Lung (tissue), 12 donors: ENCODE data around the gene MMP26. TPM values are rescaled to one million over a fixed set of nuclear protein-coding genes. Genes with fewer than 3 reads are reported as not detected.

Source experiments
- ATAC-seq: fragments of 200-7000 bp; cut with Tn5 transposase; one replicate; pipeline ENCODE4 v1.9.1; 2020; ENCODE audit warnings: moderate number of reproducible peaks; ENCODE audit not compliant: insufficient read depth, low FRiP score
- DNase-seq, 3 donors: peaks; one replicate each; pipeline ENCODE4 v3.0.0-alpha.2; 2013 to 2017
- H3K27ac ChIP-seq, 2 donors: one replicate each; pipeline ENCODE4 v1.5.1; 2013; ENCODE audit warnings: mild to moderate bottlenecking in 2 of 2, moderate library complexity in 2 of 2, control low read depth in 1 of 2, inconsistent platforms in 1 of 2, low read depth in 1 of 2, low read length in 1 of 2
- H3K27me3 ChIP-seq, 3 donors: one replicate each; pipeline ENCODE4 v1.5.1; 2013; ENCODE audit warnings: low read length in 2 of 3; ENCODE audit not compliant: control insufficient read depth in 3 of 3, insufficient read depth in 3 of 3
- H3K36me3 ChIP-seq, 4 donors: one replicate each; pipeline ENCODE4 v1.5.1; 2013; ENCODE audit warnings: low read length in 4 of 4, mild to moderate bottlenecking in 1 of 4, moderate library complexity in 1 of 4; ENCODE audit not compliant: control insufficient read depth in 4 of 4, insufficient read depth in 4 of 4
- H3K4me1 ChIP-seq, 5 donors: one replicate each; pipeline ENCODE4 v1.5.1; 2013; ENCODE audit warnings: low read length in 5 of 5, mild to moderate bottlenecking in 2 of 5, moderate library complexity in 1 of 5; ENCODE audit not compliant: control insufficient read depth in 5 of 5, insufficient read depth in 5 of 5
- H3K4me3 ChIP-seq: one replicate; pipeline ENCODE4 v1.5.1; 2013; ENCODE audit warnings: mild to moderate bottlenecking, control low read depth, moderate library complexity
- H3K9ac ChIP-seq, 2 donors: one replicate each; pipeline ENCODE4 v1.5.1; 2013; ENCODE audit warnings: low read length in 2 of 2, control low read depth in 1 of 2; ENCODE audit not compliant: insufficient read depth in 1 of 2
- H3K9me3 ChIP-seq, 4 donors: one replicate each; pipeline ENCODE4 v1.5.1; 2013; ENCODE audit warnings: low read length in 3 of 4, mild to moderate bottlenecking in 1 of 4, moderate library complexity in 1 of 4; ENCODE audit not compliant: control insufficient read depth in 4 of 4, insufficient read depth in 3 of 4
- CTCF ChIP-seq: IDR thresholded peaks from 2 replicates; pipeline ENCODE4 v1.5.1; 2012; ENCODE audit warnings: mild to moderate bottlenecking; ENCODE audit errors: control extremely low read depth, extremely low read depth
- WGBS, 2 donors: extraction: QIAGEN DNeasy Blood & Tissue Kit; methylation state at CpG; one replicate each; pipeline ENCODE4 v1.1.7; 2013; 5-methylcytosine and 5-hydroxymethylcytosine counted together
- polyA plus RNA-seq, 2 donors: library from polyadenylated mRNA; stranded (reverse); fragments of 200-250 nt; gene quantifications; one replicate each; pipeline ENCODE4 v1.2.1, GENCODE V29; 2013
- total RNA-seq, 2 donors: library from RNA; depleted of rRNA in 1 of 2; stranded (reverse); fragments of >200 nt in 1 of 2; gene quantifications; one replicate each; pipeline ENCODE4 v1.2.1, GENCODE V29; 2014 to 2021
- donor health status: control.
- donor health status: control.
- donor health status: Bipolar disorder and iron deficiency.
- donor health status: healthy.
- donor health status: DM: yes; HTN: yes; CAD: no.

The MMP26 gene
- total and polyA plus RNA-seq, 4 donors = not detected

GRCh38 chr11:4664183-4664582 lies 40.4 kb upstream of the MMP26 start:
- H3K9me3 ChIP-seq = no peaks in the 10 kb centered on the region
- H3K4me3 ChIP-seq = no peak overlapping the region
- no peaks in the 10 kb centered on the region for H3K27me3 ChIP-seq
- DNase-seq = no peak
- WGBS, 2 donors = 91 to 92% methylated on average over 3 of the region's 3 CpGs
- no peak for ATAC-seq
- H3K36me3 ChIP-seq = no peaks in the 10 kb centered on the region
- H3K9ac ChIP-seq = no peak overlapping the region
- peaks cover 0 to 1% (median 0%) of the 10 kb centered on the region in 5 donors for H3K4me1 ChIP-seq
- TF ChIP-seq CTCF = no peak
- H3K27ac ChIP-seq = no peak overlapping the region

- no peaks in the 10 kb centered on the region for H3K4me1 ChIP-seq
- no peak overlapping the region for H3K27ac ChIP-seq
- H3K9ac ChIP-seq = no peak overlapping the region
- no peaks in the 10 kb centered on the region for H3K9me3 ChIP-seq
- no peak for TF ChIP-seq CTCF
- 70 to 84% methylated on average over 3 of the region's 3 CpGs for WGBS, 2 donors
- no peak overlapping the region for H3K4me3 ChIP-seq
- no peaks in the 10 kb centered on the region for H3K36me3 ChIP-seq
- ATAC-seq (peak; percentile 11), DNase-seq (no peak)
- no peaks in the 10 kb centered on the region for H3K27me3 ChIP-seq
Observed at GRCh38 chr11:4664786-4665185, 39.8 kb upstream of the MMP26 start.

- H3K9ac ChIP-seq = no peak overlapping the region
- no peak overlapping the region for H3K27ac ChIP-seq
- H3K9me3 ChIP-seq = no peaks in the 10 kb centered on the region
- no peaks in the 10 kb centered on the region for H3K27me3 ChIP-seq
- ATAC-seq = no peak
- TF ChIP-seq CTCF = no peak
- H3K4me1 ChIP-seq = no peaks in the 10 kb centered on the region
- no peak overlapping the region for H3K4me3 ChIP-seq
- no peak for DNase-seq
- no peaks in the 10 kb centered on the region for H3K36me3 ChIP-seq
- WGBS, 2 donors = 61 to 86% methylated on average over 2 of the region's 2 CpGs
Observed at GRCh38 chr11:4665424-4665823, 39.2 kb upstream of the MMP26 start.

GRCh38 chr11:4671741-4672140 lies 32.8 kb upstream of the MMP26 start:
- ATAC-seq = no peak
- WGBS, 2 donors = 76 to 90% methylated on average over 2 of the region's 2 CpGs
- no peak overlapping the region for H3K9ac ChIP-seq

More at GRCh38 chr11:4671741-4672140, 32.8 kb upstream of the MMP26 start:
- DNase-seq = no peak
- Histone ChIP-seq H3K27me3 (no peaks in the 10 kb centered on the region), H3K9me3 (no peaks in the 10 kb centered on the region), H3K36me3 (no peaks in the 10 kb centered on the region), H3K27ac (no peak overlapping the region), H3K4me1 (peaks cover 0 to 1% (median 0%) of the 10 kb centered on the region in 5 donors), H3K4me3 (no peak overlapping the region)
- no peak for TF ChIP-seq CTCF
